Epithelial cell of proximal tubule (primary cell): Measurements from ENCODE around the gene SPR. TPM values are rescaled to one million over a fixed set of nuclear protein-coding genes. Genes with fewer than 3 reads are reported as not detected.

Source experiments
- DNase-seq: peaks from one replicate; pipeline ENCODE4 v3.0.0-alpha.2; 2011; ENCODE audit warnings: low read depth
- H3K4me3 ChIP-seq: 2 replicates; pipeline ENCODE4 v1.5.1; 2011; ENCODE audit warnings: low read depth, mild to moderate bottlenecking, low read length
- CTCF ChIP-seq: conservative IDR thresholded peaks from 2 replicates; pipeline ENCODE4 v1.5.1; 2012; ENCODE audit warnings: low read depth, mild to moderate bottlenecking, low read length
- total RNA-seq: library from RNA; depleted of rRNA; stranded (reverse); fragments of >200 nt; gene quantifications from 2 replicates; pipeline ENCODE4 v1.2.3, GENCODE V29; 2015

The SPR gene
- total RNA-seq, 1 donor from 2014 or later, result 29.5 TPM

- no peak overlapping the region for H3K4me3 ChIP-seq
- TF ChIP-seq CTCF, result no peak
Measured at GRCh38 chr2:72925328-72925943, 38.2 kb downstream of the SPR start.

GRCh38 chr2:72926368-72926767, 39.2 kb downstream of the SPR start:
- no peak overlapping the region for H3K4me3 ChIP-seq
- no peak for DNase-seq
- no peak for TF ChIP-seq CTCF

More at GRCh38 chr2:72925328-72925943, 38.2 kb downstream of the SPR start:
- DNase-seq, result no peak

- TF ChIP-seq CTCF, result no peak
- DNase-seq, result no peak
- no peak overlapping the region for H3K4me3 ChIP-seq
Measured at GRCh38 chr2:72926811-72927465, 39.7 kb downstream of the SPR start.

GRCh38 chr2:72927619-72928550, 40.7 kb downstream of the SPR start:
- DNase-seq, result no peak
- H3K4me3 ChIP-seq, result no peak overlapping the region
- no peak for TF ChIP-seq CTCF

- DNase-seq, result no peak
- no peak overlapping the region for H3K4me3 ChIP-seq
- no peak for TF ChIP-seq CTCF
Measured at GRCh38 chr2:72929010-72929409, 41.8 kb downstream of the SPR start.

GRCh38 chr2:72931280-72931910, 44.2 kb downstream of the SPR start:
- no peak overlapping the region for H3K4me3 ChIP-seq
- no peak for TF ChIP-seq CTCF
- no peak for DNase-seq
